HK-2 (cell line): ENCODE data around the gene FXYD4.
"Not testable (repeated sequence)": the region's sequence is repeated elsewhere in the genome, so short reads cannot be mapped to it uniquely, and the experiment has no call there.

Source experiments
- DNase-seq: peaks from one replicate; pipeline ENCODE4 v3.0.0-alpha.2; 2018; ENCODE audit not compliant: unreplicated experiment

Gene FXYD4

DNA sequence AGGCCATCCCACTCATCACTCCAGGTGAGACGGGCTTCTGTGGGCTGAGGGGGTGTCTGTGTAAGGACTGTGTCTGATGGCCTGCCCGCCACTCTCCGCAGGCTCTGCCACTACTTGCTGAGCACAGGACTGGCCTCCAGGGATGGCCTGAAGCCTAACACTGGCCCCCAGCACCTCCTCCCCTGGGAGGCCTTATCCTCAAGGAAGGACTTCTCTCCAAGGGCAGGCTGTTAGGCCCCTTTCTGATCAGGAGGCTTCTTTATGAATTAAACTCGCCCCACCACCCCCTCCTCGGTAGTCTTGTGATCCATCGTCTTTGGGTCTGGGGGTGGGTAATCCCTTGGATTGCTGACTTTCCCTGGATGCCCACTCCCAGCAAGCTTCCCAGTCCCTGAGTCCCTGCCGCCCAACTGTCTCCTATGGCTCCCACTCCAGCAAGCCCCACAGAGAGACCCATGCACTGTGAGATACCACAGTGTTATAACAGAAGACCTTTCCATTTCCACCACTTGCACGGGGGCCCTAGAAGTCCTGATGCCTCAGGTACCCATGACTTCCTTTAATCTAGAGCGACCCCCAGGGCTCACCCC is 4.7 kb downstream of the FXYD4 start:
- no peak for DNase-seq

DNA sequence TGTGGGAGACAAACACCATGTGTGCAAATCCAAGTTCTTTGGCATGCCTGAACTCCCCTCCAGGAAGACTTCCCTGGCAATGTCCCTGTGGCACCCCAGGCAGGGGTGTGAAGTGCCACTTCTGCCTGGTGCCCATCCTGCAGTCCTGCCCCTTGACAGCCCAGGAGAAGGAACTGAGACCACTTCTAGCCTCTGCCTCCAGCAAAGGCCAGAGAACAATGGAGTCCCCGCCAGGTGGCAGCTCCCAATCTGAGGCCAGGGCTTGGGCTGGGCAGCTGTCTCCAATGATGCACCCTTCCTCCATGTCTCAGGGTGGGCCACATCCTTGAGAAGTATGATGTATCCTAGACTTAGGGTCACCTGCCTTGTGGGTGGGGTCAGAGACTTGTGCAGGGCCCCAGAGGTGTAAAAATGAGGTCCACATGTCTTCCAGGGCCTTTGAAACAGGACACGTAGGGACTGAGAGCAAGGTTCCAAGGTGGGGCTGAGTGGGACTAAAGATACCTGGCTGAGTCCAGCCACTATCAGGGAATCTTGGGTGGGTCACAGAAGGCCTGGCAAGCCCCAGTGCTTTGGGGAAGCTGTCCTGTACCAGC is 5.5 kb downstream of the FXYD4 start:
- no peak for DNase-seq

DNA sequence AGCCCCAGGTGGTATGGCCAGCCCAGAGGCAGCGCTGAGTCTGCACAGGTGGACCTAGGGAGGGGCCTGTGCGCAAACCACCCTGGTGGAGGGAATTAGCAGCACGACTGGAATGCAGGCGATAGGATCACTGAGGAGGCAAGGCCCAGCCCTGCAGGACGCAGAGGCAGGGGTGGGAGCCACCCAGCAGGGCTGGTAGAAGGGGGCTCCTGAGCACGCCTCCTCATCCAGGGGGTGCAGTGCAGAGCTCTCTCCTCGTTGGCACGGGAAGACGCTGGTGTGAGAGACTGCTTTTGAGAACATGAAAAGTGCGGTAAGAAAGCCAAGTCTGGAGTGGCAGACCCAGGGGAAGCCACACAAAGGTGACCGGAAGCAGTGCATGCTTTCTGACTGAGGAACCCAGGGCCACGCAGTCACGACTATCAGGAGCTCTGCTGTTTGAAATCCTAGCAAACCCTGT is 6.0 kb downstream of the FXYD4 start:
- no peak for DNase-seq

DNA sequence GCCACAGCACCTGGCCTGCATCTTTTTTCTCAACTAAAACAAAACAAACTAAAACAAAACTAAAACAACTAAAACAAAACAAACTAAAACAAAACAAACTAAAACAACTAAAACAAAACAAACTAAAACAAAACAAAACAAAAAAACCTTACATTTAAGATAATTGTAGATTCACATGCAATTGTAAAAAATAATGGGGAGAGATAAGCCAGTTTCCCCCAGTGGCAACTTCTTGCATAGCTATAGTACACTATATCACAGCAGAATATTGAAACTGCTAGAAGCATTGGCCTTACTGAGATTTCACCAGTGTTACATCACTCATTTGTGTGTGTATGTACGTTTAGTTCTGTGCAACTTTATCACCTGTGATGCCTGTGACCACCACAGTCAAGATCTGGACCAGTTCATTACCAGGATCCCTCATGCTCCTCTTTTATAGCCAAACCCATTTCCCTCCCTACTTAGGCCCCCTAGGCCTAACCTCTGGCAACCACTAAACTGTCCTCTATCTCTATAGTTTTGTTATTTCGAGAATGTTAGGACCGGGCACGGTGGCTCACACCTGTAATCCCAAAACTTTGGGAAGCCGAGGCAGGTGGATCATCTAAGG is 9.3 kb downstream of the FXYD4 start:
- no peak for DNase-seq

DNA sequence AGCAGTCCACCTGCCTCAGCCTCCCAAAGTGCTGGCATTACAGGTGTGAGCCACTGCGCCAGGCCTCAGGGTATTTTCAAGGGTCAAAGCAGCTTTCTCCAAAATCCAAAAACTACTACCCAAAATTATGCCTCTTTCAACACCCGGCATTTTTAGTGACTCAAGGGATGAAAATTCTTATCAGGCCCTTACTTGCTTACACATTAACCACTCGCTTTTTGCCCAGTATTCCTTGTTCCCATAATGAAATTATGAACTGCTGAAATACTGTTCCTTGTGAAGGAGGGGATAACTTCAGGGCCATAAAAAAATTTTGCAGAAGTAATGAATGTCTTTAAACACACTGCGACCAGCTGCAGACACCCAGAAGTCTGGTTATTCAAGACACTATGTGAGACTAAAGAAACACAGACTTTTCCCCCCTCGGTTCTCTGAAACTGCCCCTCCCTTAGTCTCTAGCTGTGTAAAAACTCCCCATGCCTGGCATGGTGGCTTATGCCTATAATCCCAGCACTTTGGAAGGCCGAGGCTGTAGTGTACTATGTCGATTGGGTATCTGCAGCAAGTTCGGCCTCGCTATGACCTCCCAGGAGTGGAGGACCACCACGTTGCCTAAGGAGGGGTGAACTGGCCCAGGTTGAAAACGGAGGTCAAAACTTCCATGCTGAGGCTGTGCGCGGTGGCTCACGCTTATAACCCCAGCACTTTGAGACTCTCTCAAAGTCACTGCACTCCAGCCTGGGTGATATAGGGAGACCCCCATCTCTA is 12.0 kb downstream of the FXYD4 start:
- no peak for DNase-seq

DNA sequence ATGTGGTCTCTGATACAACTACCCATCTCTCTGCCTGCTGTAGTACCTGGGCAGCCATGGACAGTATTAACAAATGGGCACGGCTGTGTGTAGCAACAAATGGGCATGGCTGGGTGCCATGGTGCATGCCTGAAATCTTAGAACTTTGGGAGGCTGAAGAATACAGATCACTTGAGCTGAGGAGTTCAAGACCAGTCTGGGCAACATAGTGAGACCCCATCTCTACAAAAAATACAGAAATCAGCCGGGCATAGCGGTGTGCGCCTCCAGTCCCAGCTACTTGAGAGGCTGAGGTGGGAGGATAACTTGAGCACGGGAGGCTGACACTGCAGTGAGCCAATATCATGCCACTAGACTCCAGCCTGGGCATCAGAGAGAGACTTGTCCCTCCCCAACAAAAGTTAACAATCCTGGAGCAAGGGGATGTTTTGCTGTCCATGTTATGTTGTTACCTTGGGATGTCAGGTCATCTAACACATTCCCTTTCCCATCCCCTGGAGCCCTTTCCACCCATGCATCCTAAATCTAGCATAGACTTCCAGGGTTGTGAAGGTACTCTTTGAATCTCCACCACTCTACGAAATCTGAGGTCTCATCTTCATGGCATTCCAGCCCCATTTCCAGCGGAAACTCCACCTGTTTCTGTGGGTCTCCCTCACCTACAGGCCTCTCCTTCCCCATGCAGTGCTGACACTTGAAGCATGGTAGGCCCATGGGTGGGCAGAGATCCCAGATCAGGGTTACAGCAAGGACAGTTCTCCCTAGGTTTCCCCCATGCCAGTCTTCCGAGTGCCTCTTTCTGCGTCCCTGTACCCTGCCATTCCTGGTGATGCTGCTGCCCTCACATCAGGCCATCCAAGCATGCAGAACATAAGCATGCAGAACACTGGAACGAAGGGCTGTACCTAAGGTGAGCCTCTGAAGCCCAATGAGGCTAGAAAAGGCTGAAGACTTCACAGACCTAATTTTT is 13.1 kb downstream of the FXYD4 start:
- peak; percentile 47 for DNase-seq

DNA sequence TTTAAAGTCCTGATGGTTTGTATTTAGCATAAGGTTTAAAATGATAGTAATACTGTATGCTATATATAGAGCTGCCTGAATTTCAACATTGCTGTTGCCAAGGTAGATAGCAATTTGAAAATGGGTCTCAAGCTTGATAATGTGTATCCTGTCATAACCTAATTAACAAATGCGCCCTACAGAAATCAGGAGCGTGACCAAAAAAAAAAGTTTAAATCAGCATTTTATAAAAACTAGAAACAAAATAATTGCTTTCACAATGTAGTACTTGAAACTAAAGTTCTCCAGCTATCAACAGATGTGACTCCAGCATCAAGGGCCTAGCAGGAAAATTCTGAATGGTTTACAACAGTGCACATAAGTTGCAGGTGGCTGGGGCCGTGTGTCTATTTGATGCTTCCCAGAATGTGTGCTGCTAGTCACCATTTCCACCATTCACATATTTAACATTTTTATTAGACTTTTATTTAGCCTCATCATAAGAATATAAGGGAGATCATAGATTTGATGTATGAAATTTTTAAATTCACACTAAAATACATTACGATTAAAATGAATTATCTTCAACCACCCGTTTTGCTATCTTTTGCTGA is 14.1 kb downstream of the FXYD4 start:
- no peak for DNase-seq

DNA sequence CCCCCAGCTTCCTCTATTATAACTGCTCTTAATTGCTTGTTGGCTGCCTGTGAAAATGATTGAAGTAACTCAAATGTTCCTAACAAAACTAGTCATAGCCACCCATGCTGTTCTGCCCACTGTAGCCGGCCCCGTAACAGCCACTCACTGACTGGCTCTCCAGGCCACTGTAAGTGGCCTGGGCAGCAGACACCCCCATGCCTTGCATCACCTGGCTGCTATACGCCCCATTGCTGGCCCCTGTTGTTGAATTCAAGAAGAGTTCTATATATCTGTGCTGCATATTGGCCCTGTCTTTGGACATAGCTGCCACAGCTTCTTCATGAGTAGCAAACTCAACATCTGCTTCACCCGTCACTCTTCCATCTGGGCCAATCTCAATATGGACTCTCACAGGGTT is 15.1 kb downstream of the FXYD4 start:
- no peak for DNase-seq

DNA sequence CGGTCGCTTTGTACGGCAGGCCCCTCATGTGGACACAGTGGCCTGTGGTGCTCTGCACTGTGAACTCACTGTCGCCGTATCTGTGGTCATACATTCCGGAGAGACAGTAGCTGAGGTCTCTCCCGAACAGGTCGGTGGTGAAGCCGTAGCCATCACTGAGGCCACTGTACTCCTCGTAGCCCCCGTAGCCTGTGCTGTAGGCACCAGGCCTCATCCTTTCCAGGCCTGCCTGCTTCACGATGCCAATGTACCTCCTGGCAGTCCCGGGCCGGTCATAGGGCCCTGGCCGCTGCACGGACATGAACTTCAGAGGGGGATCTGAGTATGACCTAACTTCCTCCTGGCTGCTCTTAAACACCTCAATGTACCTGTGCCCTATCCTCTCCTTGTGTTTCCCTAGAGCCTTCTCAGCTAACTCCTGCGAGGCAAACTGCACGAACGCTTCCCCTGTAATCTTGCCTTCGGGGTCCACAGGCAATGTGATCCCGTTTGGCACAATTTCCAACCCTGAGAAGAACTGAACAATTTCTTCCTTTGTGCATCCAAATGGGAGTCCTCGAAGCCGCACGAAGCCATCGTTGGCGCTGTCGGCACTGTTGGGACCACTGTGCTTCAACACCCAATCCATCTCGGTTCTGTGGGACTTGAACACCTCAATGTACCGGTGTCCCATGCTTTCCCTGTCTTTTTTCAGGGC is 15.7 kb downstream of the FXYD4 start:
- no peak for DNase-seq

DNA sequence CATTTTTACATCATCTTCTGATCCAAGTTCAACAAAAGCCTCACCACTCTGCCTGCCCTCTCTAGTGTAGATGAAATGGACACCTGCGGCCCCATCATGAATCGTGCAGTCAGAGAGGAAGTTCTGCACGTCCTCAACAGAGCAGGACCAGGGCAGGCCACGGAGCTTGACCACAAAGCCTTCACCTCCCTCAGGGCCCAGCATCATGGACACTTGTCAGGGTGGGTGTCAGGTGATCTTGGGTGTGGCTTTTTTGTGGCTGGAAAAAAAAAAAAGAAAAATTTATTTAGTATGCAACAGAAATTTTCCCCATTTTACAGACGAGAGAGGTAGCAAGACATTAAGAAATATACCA is 16.2 kb downstream of the FXYD4 start:
- no peak for DNase-seq

DNA sequence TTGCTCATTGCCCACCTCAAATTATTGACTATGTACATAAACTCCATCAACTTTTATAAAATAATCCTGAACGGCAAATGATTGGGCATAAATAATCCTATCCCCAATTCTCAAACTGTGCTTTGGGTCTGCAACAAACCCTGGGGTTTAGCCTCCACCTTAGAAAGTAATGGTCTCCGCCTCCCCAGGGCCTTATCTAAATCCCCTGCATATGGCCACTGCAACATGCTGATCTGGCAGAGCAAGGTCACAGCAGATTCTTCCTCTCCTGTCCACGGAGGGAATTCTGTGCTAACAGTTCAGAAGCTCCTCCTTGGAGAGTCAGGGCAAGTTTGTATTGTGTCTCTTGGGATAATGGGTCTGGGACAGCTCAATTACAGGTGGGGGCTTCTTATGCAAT is 18.4 kb downstream of the FXYD4 start:
- DNase-seq, result no peak

DNA sequence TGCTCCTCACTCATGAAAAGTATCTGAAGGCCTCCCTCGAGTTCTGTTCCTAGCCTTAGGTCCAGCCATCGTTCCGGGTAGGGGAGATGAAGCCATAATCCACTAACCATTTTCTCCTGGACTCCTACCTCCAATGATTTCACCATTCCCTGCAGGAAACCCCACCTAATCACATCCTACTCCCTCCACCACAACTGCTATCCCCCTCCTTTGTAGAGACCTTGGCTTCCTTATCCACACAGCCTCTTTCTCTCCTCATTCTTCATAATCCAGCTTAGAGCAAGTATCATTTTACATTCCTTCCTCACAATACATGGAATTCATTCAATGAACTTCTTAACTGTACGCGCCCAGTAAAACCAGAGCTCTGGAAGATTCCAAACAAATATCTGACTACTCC is 18.9 kb downstream of the FXYD4 start:
- DNase-seq, result no peak

DNA sequence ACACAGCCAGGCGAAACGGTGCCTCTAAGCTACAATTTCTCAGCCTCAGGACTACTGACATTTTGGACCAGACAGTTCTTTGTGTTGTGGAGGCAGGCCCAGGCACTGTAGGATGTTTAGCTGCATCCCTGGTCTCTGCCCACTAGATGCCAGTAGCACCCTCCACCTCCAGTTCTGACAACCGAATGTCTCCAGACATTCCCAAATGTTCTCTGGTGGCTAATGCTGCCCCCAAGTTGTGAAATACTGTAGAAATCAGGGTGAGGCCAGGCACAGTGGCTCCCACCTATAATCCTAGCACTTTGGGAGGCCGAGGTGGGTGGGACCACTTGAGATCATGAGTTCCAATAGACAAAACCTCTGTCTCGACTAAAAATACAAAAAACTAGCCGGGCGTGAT is 19.3 kb downstream of the FXYD4 start:
- DNase-seq, result peak; percentile 33

DNA sequence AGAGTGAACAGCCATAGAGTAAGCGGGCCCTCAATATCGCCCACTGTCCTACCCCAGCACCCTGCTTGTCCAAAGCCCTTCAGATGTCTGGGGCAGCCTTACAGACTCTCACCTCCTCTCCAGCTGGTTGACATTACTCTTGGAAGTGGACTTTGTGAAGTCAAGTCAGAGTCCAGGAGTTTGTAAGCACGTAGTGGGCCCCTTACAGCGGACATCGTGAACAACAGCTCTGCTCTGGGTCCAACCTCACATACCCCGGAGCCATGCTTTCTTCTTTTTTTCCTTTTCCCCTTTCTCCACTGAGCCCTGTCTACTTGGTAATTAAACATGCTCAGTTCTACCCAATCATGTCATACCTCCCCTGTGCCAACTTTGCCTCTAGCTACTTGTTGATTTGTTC is 20.1 kb downstream of the FXYD4 start:
- no peak for DNase-seq

DNA sequence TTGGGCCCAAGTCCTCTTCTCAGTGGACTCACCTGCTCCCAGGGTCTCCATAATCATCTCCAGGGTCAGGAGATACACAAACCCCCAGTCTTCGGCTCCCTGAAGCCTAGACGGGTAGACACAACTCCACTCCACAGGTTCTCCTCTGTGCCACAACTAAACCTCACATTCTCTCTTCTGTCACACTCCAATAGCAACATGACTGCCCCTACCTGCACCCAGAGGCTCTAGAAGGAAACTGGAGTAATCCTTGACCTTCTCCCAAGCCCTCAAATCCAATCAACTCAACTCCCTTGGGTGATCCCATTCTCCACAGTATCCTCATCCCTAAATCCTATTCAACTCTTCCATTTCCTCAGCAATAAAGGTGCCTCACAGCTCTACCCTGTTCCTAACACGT is 21.3 kb downstream of the FXYD4 start:
- no peak for DNase-seq

DNA sequence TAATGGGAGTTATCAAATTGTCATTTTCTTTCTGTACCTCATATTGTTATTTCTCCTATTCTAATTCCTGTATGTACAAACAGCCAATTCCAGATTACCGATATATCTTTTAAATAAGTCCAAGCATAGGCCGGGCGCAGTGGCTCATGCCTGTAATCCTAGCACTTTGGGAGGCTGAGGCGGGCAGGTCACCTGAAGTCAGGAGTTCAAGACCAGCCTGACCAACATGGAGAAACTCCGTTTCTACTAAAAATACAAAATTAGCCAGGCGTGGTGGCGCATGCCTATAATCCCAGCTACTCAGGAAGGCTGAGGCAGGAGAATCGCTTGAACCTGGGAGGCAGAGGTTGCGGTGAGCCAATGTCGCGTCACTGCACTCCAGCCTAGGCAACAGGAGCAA is 21.8 kb downstream of the FXYD4 start:
- DNase-seq, result not testable (repeated sequence)

DNA sequence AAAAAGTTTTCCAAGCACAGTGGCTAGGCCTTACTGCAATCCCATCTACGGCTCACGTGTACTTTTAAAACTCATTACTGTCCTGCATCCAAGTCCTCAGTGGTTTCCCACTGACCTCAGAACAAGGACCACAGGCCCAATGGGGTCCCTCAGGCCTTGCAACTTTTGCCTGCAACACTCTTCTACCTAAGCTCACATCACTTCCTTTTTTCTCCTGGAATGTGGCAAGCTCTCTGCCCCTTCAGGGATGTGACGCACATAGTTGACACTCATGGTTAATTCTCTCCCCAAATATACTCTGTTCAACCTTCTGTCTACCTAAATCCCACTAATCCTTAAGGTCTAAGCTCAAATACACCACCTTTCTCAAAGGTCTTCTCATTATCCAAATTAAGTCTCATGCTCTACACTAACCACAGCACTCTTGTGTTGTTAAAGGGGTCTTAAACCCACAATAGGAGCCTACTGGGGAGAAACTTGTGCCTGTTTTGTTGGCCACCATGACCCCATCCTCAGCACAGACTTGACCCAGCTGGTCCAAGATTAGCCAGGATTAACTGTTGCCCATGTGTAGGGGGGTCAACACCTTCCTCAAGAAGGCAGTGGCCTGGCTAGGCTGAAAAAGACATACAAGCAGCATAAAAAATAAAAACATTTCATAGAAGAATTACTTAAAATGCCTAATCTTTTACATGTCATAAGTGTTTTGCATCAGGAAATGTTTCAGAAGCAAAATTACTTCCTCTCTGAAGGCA is 22.3 kb downstream of the FXYD4 start:
- DNase-seq, result no peak

DNA sequence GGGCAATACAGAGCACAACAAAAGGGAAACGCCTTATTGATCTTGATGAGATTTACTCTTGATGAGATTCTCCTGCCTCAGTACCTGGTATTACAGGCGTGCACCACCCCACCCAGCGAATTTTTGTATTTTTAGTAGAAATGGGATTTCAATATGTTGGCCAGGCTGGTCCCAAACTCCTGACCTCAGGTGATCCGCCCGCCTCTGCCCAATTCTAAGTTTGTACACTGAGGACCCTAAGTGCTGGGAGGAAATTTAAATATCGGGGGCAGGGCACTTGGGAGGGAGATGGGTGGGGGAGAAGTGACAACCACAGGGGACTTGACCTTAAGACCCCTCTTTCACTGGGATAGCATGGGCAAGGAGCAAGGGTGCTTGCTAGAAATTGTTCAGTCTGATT is 23.4 kb downstream of the FXYD4 start:
- DNase-seq, result no peak

DNA sequence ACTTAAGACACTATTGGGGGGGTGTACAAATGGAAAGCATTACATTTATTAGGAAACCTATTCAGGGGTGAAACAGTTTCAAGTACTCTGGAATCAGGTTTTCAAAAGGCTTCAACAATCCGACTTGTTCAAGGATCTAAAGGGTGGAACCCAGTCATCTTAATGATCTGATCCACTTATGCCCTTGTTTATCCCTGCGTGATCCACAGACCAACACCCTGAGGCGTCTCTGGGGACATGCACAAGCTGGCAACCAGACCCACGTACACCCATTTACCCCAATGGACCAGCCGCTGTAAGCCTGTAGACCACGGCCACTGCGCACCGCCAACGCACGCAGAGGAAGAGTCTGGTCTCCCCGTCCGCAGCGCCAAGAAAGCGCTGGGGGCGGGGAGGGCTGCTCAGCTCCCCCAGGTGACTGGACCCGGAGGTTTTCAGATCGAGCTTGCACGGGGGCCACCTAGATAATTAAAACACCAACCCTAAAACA is 24.2 kb downstream of the FXYD4 start:
- no peak for DNase-seq
